Measurements from ENCODE around the gene TP53.

GRCh38 chr17:7707858-7708750, 20.8 kb upstream of the TP53 start:
- TF ChIP-seq CTCF (IDR thresholded peaks at IDR 0.05) (no peak), POLR2A (IDR thresholded peaks at IDR 0.05) (no peak), EP300 (IDR thresholded peaks at IDR 0.05) (no peak)
